ENCODE results near the gene ZBTB38. TPM values are rescaled to one million over a fixed set of nuclear protein-coding genes. Genes with fewer than 3 reads are reported as not detected.

Gene ZBTB38
- total RNA-seq, 1 donor from 2014 or later, result 117 TPM

- intact Hi-C loops (cut with DNase I), result no loop called here
- ATAC-seq, result no peak
These were observed 14.3 kb downstream of the ZBTB38 start for GRCh38 chr3:141382571-141382970.

DNA sequence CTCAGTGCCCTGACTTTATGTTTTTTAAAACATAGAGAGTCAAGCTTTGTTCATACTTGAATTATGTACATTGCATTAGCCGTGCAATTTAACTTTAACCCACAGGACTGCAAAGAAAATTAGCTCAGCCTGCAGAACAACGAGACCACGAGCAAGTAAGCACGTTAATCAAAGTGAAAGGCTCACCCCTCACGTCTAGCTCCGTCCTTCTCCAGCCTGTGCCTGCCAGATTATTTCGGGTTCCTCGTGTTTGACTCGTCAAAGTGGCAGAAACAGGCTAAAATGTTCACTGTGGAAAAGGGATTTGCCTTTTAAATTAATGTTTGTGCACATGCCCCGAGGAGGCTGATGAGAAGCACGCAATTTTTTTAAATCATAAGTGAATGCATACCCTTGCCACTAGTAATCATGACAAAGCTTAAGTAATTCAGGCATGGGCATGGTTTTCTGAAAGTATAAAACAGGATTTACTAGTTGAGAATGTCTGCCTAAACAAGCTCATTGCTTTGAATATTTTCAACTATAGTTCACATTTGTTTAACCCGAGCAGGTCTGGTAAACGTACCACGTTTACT, 15.3 kb downstream of the ZBTB38 start:
- DNase-seq (ENCODE audit: low spot score) (no peak), ATAC-seq (no peak)
- intact Hi-C loops (cut with DNase I), result no loop called here

More at GRCh38 chr3:141382571-141382970, 14.3 kb downstream of the ZBTB38 start:
- no peak for DNase-seq (ENCODE audit: low spot score)

- no peak for ATAC-seq
- no peak for DNase-seq (ENCODE audit: low spot score)
- intact Hi-C loops (cut with DNase I), result no loop called here
These were observed 15.9 kb downstream of the ZBTB38 start for GRCh38 chr3:141384157-141384556.

- DNase-seq (ENCODE audit: low spot score), result no peak
- intact Hi-C loops (cut with DNase I), result no loop called here
- ATAC-seq, result no peak
These were observed 16.3 kb downstream of the ZBTB38 start for GRCh38 chr3:141384575-141384974.

- intact Hi-C loops (cut with DNase I), result no loop called here
- ATAC-seq, result peak; percentile 6
- DNase-seq (ENCODE audit: low spot score), result no peak
These were observed 17.3 kb downstream of the ZBTB38 start for GRCh38 chr3:141385406-141386125.

DNA sequence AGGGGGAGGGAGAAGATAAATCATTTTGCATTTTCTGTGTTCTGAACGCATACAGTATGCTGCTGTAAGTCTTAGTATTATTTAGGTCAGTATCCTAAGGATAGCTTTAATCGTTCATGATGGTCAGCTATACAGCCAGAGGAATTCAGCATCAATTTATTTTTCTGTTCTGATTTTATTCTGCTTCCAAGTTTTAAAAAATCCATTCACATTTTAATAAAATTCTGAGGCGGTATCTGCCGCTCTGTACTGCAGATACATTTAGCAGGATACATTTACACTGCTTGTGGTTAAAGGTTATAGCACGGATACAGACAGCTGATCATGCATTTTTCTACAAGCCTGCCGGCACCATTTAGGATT, 17.8 kb downstream of the ZBTB38 start:
- intact Hi-C loops (cut with DNase I), result no loop called here
- peak; percentile 19 for ATAC-seq
- no peak for DNase-seq (ENCODE audit: low spot score)

DNA sequence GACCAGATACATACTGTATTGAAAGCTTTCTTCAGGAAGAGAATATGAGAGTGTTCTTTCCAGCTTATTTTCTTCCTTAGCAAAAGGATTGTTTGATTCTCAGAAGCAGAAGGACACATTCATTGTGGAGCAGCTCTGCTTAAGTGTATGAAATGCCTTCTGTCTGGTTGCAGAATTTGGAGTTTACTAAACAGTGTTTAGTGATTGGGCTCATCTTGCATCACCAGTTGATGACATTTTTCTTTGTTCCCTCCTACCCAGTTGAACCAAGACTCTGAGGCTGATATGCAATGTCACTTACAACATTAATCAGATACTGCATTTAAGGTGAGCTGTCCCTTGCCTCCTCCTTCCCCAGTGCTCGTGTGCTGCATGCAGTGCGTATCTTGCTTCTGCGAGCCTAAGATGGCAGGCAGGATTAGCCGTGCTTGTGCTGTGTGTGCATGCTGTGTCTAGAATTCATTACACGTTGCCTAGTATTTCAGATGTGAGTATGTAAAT, 18.4 kb downstream of the ZBTB38 start:
- intact Hi-C loops (cut with DNase I), result no loop called here
- peak; percentile 64 for ATAC-seq

DNA sequence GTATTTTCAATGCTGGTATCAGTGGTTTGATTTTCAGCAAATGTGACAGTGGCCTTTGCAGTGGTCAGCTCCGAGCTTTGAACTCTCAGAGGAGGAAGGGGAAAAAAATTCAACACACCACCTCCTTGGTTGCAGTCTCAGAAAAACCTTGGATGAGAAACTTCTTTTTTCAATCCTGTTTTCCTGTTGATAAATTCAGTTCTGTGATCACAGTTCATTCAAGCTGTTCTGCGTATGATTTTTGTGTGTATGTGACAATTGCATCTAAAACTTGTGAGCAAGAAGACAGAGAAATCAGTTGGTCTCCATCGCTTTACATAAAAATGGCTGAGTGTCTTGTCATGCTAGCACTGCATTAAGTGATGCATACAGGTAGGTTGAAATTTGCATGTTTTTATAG, 19.2 kb downstream of the ZBTB38 start:
- ATAC-seq, result no peak
- intact Hi-C loops (cut with DNase I), result no loop called here
- DNase-seq (ENCODE audit: low spot score), result no peak

More for the DNA sequence above, 18.4 kb downstream of the ZBTB38 start:
- no peak for DNase-seq (ENCODE audit: low spot score)

- intact Hi-C loops (cut with DNase I), result no loop called here
- ATAC-seq, result no peak
These were observed 20.1 kb downstream of the ZBTB38 start for GRCh38 chr3:141388395-141388794.

DNA sequence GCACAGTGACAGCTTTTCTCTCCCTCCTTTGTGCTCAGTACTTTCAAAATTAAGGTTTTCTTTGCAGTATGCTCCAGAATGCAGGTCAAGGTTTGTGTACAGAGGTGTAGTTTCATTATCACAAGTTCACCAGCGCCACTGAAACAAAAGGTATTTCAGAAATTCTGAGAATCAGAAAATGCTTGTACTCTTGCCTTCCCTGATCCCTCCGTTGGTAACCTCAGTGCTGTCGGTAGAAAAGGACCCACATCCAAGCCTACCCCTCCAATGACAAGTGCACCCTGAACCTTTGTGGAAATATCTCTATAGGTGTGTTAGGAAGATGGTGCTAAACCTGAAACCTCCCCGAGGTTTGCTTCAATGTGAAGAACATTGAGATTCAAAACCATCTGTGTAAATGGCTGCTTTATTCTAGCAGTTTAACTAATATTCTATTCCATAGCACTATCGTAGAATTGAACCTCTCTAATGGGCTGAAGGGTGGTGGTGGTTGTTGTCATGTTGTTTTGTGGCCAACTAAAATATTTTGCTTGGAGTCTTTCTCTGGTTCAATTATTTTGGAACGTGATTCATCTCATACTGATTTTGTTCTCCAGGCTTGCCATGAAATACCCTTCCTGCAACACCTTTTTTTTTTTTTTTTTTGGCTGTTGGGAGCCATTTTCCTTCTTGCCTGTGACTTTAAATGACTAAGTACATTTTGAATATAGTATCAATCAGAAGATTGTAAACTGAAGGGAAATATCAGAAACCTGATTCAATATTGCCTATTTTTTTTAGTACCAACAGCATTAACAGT, 20.7 kb downstream of the ZBTB38 start:
- DNase-seq (ENCODE audit: low spot score) (no peak), ATAC-seq (no peak)
- intact Hi-C loops (cut with DNase I), result no loop called here

More at GRCh38 chr3:141388395-141388794, 20.1 kb downstream of the ZBTB38 start:
- DNase-seq (ENCODE audit: low spot score), result no peak

DNA sequence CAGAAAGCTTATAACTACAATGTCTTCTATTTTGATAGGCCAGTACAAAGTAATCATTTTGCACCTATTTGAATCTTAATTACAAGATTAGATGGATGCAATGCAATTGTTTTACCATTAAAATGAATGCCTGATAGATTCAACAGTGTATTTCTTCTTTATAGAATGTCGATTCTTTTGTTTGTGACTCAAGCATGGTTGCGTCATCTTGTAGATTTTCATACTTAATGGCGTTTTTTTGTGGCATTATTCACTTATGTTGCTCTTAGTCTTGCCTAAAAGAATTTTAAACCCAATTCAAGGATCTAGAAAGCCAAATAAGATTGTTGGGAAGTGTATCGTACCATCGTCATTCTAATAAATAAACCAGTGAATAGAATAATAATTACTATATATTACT, 21.4 kb downstream of the ZBTB38 start:
- DNase-seq (ENCODE audit: low spot score) (no peak), ATAC-seq (no peak)

GRCh38 chr3:141390747-141391146, 22.4 kb downstream of the ZBTB38 start:
- no peak for ATAC-seq
- no peak for DNase-seq (ENCODE audit: low spot score)
- intact Hi-C loops (cut with DNase I), result no loop called here

More for the DNA sequence above, 21.4 kb downstream of the ZBTB38 start:
- intact Hi-C loops (cut with DNase I), result no loop called here

DNA sequence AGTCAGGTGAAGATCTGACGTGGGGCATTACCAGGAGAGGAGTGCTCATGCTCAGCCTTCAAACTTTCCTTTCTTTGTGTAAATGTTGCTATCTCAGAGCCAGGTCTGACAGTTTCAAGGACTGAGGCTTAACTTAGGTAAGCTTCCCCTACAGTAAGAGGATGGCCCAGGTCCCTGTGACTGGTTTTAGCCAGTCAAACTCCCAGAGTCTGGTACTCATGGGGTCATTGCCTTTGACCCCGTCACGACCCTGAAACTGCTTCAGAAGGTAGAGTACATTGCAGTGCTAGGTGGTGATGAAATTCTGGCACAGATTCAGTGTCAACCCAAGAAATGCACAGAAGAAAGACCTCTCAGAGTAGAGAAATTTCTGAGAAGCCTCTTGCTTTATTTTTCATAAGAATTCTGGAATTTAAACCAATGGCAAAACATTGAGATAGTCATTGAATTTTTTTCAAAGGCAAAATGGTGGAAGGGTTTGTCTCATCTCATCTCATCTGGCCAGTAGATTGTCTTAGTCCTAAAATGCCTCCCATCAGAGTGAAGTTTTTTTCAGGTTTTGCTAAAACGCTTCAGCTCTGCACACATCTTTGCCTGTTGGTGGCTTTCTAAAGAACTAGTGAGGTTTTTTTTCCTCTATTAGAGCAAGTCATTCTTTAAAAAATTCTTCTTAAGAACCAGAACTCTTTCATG, 23.1 kb downstream of the ZBTB38 start:
- intact Hi-C loops (cut with DNase I), result no loop called here
- DNase-seq (ENCODE audit: low spot score) (no peak), ATAC-seq (no peak)

GRCh38 chr3:141391991-141392316, 23.6 kb downstream of the ZBTB38 start:
- ATAC-seq, result no peak
- intact Hi-C loops (cut with DNase I), result no loop called here
- DNase-seq (ENCODE audit: low spot score), result no peak

DNA sequence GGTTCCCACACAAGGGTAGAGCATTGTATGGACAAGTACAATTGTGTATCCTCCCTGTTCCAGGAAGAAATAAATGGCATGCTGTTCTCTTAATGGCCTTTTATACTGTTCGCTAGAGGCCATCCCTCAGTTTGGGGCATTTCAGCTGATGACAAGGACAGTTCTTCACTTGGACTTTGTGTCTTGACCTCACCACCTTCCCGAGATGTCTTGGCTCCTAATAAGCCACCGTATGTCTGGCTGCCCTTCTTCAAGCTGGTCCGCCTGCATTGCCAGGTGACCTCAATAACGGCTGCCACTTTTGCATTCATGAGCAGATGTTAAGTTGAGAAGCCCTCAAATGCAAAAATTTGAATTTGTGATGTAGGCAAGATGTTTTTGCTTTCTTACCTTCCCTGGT, 24.1 kb downstream of the ZBTB38 start:
- intact Hi-C loops (cut with DNase I), result no loop called here
- DNase-seq (ENCODE audit: low spot score), result no peak
- no peak for ATAC-seq

- DNase-seq (ENCODE audit: low spot score), result no peak
- peak; percentile 85 for ATAC-seq
- intact Hi-C loops (cut with DNase I), result no loop called here
These were observed 24.8 kb downstream of the ZBTB38 start for GRCh38 chr3:141392897-141393734.

GRCh38 chr3:141393735-141394076, 25.4 kb downstream of the ZBTB38 start:
- intact Hi-C loops (cut with DNase I), result no loop called here
- DNase-seq (ENCODE audit: low spot score), result no peak
- no peak for ATAC-seq

DNA sequence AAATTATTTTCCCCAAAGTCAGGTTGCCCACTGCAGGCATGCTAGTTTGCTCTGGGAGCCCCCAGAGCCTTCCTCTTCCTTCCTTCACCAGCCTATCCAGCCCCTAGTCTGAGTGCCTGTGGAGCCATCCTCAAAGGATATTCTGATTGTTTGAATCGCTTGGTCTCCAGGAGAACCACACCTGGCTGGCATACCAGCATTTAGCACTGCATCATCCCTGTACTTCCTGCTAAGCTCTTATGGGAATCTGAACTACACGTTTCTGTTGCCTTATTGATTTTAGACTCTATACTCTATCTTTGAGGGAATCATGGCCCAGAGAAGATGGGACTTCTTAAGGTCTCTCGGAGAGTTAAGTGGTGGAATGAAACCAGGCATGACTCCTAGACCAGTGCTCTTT, 26.3 kb downstream of the ZBTB38 start:
- ATAC-seq, result no peak
- DNase-seq (ENCODE audit: low spot score), result no peak
- intact Hi-C loops (cut with DNase I), result no loop called here
